GM19324 (cell line): ENCODE measurements around the gene ACTG2.
"Not testable (repeated sequence)": the region's sequence is repeated elsewhere in the genome, so short reads cannot be mapped to it uniquely, and the experiment has no call there.

ENCODE experiments used
- ATAC-seq: cut with Tn5 transposase; IDR thresholded peaks from one replicate; pipeline ENCODE4 v1.9.1; 2021; ENCODE audit warnings: mild to moderate bottlenecking, moderate library complexity; ENCODE audit not compliant: unreplicated experiment, low FRiP score

Gene ACTG2

DNA sequence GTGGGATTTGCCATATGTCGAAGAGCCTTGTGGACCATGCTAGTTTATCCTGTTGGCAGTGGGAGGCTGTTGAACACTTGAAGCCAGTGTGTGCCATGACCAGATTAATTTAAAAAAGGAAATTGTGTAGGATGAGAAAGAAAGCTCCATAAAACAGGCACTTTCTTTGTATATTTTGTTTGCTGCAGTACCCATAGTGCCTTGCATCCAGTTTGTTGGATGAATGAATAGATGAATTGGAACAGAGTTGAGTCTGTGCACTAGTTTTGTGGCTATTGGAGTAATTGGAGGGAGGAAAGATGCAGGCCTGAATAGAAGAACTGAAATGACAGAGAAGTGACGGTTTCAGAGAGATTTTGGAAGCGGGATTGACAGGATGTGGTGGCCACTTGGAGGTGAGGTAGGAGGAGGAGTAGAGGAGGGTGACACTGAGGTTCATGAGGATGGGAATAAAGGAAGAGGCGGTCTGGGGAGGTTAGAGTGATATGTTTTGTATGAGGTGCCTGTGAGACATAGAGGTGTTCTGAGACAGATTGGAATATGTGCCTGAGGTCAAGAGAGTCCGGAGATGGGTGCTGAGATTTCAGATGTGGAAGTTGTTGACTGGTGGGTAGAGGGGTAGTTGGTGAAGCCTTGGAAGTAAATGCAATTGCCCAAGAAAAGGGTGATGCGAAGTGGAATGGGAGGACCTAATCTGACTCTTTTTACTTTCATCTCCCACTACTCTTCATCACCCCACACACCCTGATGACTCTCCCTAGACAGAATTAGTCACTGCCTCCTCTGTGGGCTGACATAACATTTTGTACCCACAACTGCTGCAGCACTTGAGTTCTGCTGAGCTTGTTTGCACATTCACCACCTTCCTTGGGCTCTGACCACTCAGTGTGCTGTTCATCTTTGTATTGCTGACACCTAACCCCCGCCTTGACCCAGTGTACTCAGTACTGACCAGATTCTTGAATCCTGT, 39.0 kb downstream of the ACTG2 start:
- ATAC-seq = no peak

- ATAC-seq = no peak
These were observed 40.4 kb downstream of the ACTG2 start for GRCh38 chr2:73933194-73933593.

DNA sequence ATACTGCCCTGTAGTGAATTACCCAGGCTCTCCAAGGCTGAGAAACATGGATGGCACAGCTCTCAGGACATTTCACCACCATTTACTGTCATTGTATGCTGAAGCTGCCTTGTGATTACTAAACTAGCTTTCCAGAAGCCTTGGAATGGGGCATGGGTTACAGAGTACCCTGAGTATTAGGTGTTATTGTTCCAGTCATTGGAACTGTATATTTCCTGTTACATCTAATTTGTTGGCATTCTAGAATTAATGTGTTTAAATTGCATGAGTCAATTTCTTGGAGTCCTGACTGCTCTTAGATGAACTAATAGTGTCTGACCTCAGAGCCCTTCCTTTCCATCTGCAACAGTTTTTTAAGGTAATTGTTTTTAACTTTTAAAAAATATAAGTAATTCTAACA, 42.8 kb downstream of the ACTG2 start:
- ATAC-seq = no peak

DNA sequence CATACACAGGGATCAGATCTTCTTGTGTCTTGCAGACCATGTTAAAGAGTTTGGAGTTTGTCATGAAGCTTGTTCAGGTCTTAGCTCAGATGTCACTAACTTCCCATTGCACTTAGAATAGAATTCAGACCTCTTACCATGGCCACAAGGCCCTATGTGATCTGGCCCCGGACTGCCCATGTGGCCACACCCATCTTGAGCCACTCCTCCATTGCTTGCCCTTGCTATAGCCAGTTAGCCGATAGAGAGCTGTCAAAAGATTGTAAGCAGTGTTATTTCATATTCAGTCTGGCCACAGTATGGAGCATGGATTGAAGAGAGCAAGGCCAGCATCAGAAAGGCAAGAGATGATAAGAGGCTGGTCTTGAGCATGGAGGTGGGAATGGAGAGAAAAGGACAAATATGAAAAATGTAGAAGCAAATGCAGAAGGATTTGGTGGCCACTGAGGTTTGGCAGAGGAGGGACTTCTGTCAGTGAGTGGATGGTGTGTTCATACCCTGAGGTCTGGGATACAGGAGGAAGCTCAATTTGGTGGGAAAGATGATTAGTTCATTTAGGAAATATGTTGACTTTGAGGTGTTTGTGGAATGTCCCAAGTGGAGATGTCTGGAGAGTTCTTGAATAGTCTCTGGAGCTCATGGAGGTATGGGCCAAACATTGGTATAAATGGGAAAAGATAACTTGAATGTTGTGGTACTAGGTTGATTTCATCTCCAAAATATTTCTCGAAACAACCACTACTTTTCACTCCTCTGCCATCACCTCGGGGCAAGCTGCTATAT, 44.5 kb downstream of the ACTG2 start:
- no peak for ATAC-seq

GRCh38 chr2:73937899-73938298, 45.1 kb downstream of the ACTG2 start:
- no peak for ATAC-seq

GRCh38 chr2:73938718-73939352, 46.0 kb downstream of the ACTG2 start:
- no peak for ATAC-seq

DNA sequence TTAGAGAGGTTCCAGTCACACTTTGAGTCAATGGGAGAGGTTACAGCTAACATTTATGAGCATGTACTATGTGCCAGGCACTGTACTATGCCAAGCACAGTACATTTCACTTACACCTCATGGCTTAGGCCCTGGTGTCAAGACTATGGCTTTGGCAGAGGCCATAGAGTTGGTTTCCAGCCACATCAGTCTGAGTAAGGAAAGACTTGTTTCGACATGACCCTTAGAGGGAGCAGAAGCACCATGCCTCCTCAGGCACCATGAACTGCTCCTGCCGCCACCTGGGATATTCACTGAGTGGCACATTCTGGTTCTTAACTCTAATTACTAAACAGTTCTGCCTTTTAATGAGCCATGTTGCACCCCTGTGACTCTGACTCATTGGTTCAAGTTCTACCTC, 46.6 kb downstream of the ACTG2 start:
- no peak for ATAC-seq

- not testable (repeated sequence) for ATAC-seq
These were observed 47.3 kb downstream of the ACTG2 start for GRCh38 chr2:73940066-73940465.

- no peak for ATAC-seq
These were observed 49.9 kb downstream of the ACTG2 start for GRCh38 chr2:73942664-73943063.

- ATAC-seq = no peak
These were observed 51.9 kb downstream of the ACTG2 start for GRCh38 chr2:73944714-73945113.

DNA sequence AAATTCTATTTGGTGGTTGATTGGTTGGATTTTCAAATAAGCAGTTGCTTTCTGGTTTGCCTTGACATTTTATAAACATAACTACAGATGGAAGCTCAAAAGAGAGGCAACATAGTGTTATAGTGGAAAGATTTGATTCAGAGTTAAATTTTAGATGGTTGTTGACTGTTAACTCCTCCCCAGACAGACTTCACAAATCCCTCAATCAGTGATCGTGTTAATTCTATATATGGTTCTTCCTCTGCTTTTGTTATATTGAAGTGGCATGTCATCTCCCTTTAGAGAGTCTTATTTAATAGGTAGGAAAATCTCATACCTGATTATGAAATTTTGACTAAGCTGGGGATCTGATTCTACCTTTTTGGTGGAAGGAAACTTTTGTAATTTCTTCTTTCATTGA, 53.4 kb downstream of the ACTG2 start:
- ATAC-seq = no peak

DNA sequence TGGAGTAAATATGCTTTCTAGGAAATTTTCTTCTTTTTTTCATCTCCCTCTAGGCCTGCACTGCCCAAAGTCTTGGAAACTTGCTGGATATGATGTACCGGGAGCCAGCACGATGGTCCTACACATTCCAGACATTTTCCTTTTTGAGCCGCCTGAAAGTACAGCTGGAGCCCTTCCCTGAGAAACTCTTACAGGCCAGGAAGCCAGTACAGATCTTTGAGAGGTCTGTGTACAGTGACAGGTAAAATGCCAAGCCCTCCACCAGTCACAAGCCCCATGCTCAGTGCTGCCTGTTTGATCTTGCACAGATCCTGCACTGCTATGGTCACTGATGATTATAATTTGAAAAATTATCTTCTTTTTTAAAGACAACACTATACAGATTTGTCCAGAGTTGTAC, 53.9 kb downstream of the ACTG2 start:
- no peak for ATAC-seq

DNA sequence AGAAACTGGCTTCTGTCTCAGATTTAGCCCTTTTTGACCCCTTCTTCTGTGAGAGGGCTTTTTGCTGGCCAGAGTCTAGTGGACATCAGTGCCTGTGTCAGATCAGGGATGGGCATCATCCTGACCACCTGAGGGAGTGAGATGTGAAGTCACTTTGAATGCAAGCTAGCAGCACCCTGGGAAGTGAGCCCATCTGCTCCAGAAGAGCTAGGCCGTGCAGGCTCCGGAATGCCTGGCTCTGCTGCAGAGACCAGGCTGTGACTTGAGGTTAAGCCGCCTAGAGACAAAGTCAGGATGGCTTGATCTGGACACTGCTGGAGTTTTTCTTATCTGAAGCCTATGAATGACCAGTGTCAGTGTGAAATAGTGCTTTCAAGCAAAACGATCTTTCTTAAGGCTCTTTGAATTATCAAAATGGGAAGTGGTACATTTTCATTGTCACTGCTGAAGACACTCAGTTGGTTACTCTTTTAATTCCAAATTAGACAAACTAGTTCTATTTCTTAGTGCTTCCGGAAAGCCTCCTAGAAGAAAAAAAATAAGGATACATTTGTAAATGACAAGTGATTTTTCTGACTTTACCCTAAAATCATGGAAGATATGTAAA, 54.7 kb downstream of the ACTG2 start:
- no peak for ATAC-seq

GRCh38 chr2:73949802-73950201, 57.0 kb downstream of the ACTG2 start:
- no peak for ATAC-seq

GRCh38 chr2:73952499-73953446, 60.0 kb downstream of the ACTG2 start:
- no peak for ATAC-seq

GRCh38 chr2:73956218-73956865, 63.5 kb downstream of the ACTG2 start:
- no peak for ATAC-seq

DNA sequence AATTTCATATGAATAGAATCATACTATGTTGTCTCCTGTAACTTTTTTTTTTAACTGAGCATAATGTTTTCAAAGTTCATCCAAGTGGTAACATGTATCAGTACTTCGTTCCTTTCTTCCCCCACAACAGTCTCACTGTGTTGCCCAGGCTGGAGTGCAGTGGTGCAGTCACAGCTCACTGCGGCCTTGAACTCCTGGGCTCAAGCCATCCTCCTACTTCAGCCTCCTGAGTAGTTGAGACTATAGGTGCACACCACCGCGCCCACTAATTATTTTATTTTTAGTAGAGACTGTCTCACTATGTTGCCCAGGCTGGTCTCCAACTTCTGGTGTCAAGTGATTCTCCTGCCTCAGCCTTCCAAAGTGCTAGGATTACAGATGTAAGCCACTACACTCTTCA, 68.5 kb downstream of the ACTG2 start:
- no peak for ATAC-seq

GRCh38 chr2:73961823-73962615, 69.2 kb downstream of the ACTG2 start:
- no peak for ATAC-seq
